Measurements from ENCODE around the gene UBE2J2.

GRCh38 chr1:1215881-1216605, 57.6 kb downstream of the UBE2J2 start:
- TF ChIP-seq EZH2phosphoT487 (IDR thresholded peaks at IDR 0.05; ENCODE audit: borderline replicate concordance, low read depth) (no peak), EP300 (IDR thresholded peaks at IDR 0.05; ENCODE audit: borderline replicate concordance in 1 of 2, low read depth in 1 of 2, low read length in 1 of 2) (no peak), ZBTB33 (IDR thresholded peaks at IDR 0.05; ENCODE audit: borderline replicate concordance, low read depth) (no peak)

Measured in SK-N-SH (cell line).